SK-N-MC (cell line): Measurements from ENCODE around the gene APCDD1.
"Not testable (repeated sequence)": the region's sequence is repeated elsewhere in the genome, so short reads cannot be mapped to it uniquely, and the experiment has no call there.

Source experiments
- EZH2 ChIP-seq: fragments of 200-600 bp; sonication (generic); IDR thresholded peaks from one replicate; pipeline ENCODE4 v1.6.1; 2017; ENCODE audit warnings: antibody characterized with exemption
- FOXP2 ChIP-seq: optimal IDR thresholded peaks from 2 replicates; pipeline ENCODE3; 2011; ENCODE audit warnings: mild to moderate bottlenecking, moderate library complexity; ENCODE audit not compliant: insufficient read depth; ENCODE audit errors: extremely low read length, control extremely low read depth
- POLR2AphosphoS5 ChIP-seq: IDR thresholded peaks from 2 replicates; pipeline ENCODE4 v1.6.1; 2012; ENCODE audit warnings: mild to moderate bottlenecking, low read depth, low read length, borderline replicate concordance

- TF ChIP-seq POLR2AphosphoS5, EZH2, FOXP2: not testable (repeated sequence)
These were observed 51.5 kb downstream of the APCDD1 start for GRCh38 chr18:10505892-10506291.
